HG03432 (cell line): ENCODE data around the gene SERTAD1.
"Not testable (repeated sequence)": the region's sequence is repeated elsewhere in the genome, so short reads cannot be mapped to it uniquely, and the experiment has no call there.

Experiments
- ATAC-seq: cut with Tn5 transposase; IDR thresholded peaks from one replicate; pipeline ENCODE4 v1.9.1; 2021; ENCODE audit warnings: mild to moderate bottlenecking, moderate library complexity; ENCODE audit not compliant: unreplicated experiment

Gene SERTAD1

GRCh38 chr19:40425450-40426287 lies at the start of gene SERTAD1:
Gene SERTAD1 (minus strand): TSS chr19:40425992. CDS start chr19:40423546, 2,446 bp downstream.
- ATAC-seq: peak; percentile 81

- no peak for ATAC-seq
These were observed 48.9 kb upstream of the SERTAD1 start for GRCh38 chr19:40474737-40475136.

GRCh38 chr19:40472516-40472915 lies 46.7 kb upstream of the SERTAD1 start:
- no peak for ATAC-seq

GRCh38 chr19:40471111-40471510 lies 45.3 kb upstream of the SERTAD1 start:
- ATAC-seq: no peak

GRCh38 chr19:40469011-40469410 lies 43.2 kb upstream of the SERTAD1 start:
- ATAC-seq: no peak

GRCh38 chr19:40466985-40467734 lies 41.4 kb upstream of the SERTAD1 start, which contains the start of gene SPTBN4:
Gene SPTBN4 (plus strand): TSS chr19:40467001. CDS start chr19:40472622, 5,621 bp downstream.
- no peak for ATAC-seq

- peak; percentile 27 for ATAC-seq
These were observed 40.6 kb upstream of the SERTAD1 start for GRCh38 chr19:40466219-40466984.

GRCh38 chr19:40465557-40466218 lies 39.9 kb upstream of the SERTAD1 start, which contains the start of gene BLVRB:
Gene BLVRB (minus strand): TSS chr19:40465745. CDS start chr19:40465688, 57 bp downstream.
- peak; percentile 84 for ATAC-seq

- no peak for ATAC-seq
These were observed 39.3 kb upstream of the SERTAD1 start for GRCh38 chr19:40465025-40465556.

- ATAC-seq: no peak
These were observed 38.5 kb upstream of the SERTAD1 start for GRCh38 chr19:40464059-40465024.

GRCh38 chr19:40463587-40464037 lies 37.8 kb upstream of the SERTAD1 start:
- ATAC-seq: not testable (repeated sequence)

- ATAC-seq: no peak
These were observed 36.0 kb upstream of the SERTAD1 start for GRCh38 chr19:40461669-40462221.

- no peak for ATAC-seq
These were observed 34.4 kb upstream of the SERTAD1 start for GRCh38 chr19:40460185-40460584.

- no peak for ATAC-seq
These were observed 32.8 kb upstream of the SERTAD1 start for GRCh38 chr19:40458597-40458974.

- ATAC-seq: no peak
These were observed 32.3 kb upstream of the SERTAD1 start for GRCh38 chr19:40457953-40458596.

- ATAC-seq: no peak
These were observed 31.3 kb upstream of the SERTAD1 start for GRCh38 chr19:40457048-40457447.

- not testable (repeated sequence) for ATAC-seq
These were observed 28.2 kb upstream of the SERTAD1 start for GRCh38 chr19:40453943-40454342.

GRCh38 chr19:40453151-40453735 lies 27.5 kb upstream of the SERTAD1 start:
- no peak for ATAC-seq
